GM12878 (cell line): ENCODE data around the gene CD48.
A peak's percentile ranks its signal among the peaks of the same experiment; 100 is the strongest.
"Not testable (repeated sequence)": the region's sequence is repeated elsewhere in the genome, so short reads cannot be mapped to it uniquely, and the experiment has no call there.

Experiments
- BHLHE40 ChIP-seq, 2 experiments: fragments of 450-650 bp in 1 of 2; IDR thresholded peaks; 2 replicates each; pipeline ENCODE4 v1.6.1; 2011 to 2017; ENCODE audit warnings: low read depth in 2 of 2, borderline replicate concordance in 1 of 2, improper control_type of control experiment in 1 of 2, low read length in 1 of 2, mild to moderate bottlenecking in 1 of 2
- EP300 ChIP-seq, 2 experiments: fragments of 150-350 bp in 1 of 2; IDR thresholded peaks; 2 replicates each; pipeline ENCODE4 v1.6.1; 2011 to 2012; ENCODE audit warnings: low read depth in 2 of 2, low read length in 2 of 2, borderline replicate concordance in 1 of 2, improper control_type of control experiment in 1 of 2, inconsistent platforms in 1 of 2; ENCODE audit not compliant: control insufficient read depth in 1 of 2
- HCFC1 ChIP-seq: fragments of 150-350 bp; IDR thresholded peaks from 2 replicates; pipeline ENCODE4 v1.6.1; 2014; ENCODE audit warnings: low read length
- JUND ChIP-seq: IDR thresholded peaks from 2 replicates; pipeline ENCODE4 v1.6.1; 2012; ENCODE audit warnings: low read depth, mild to moderate bottlenecking, low read length, improper control_type of control experiment, moderate library complexity
- MXI1 ChIP-seq: fragments of 150-350 bp; IDR thresholded peaks from 2 replicates; pipeline ENCODE4 v1.6.1; 2011; ENCODE audit warnings: low read depth, mild to moderate bottlenecking, inconsistent platforms, low read length, improper control_type of control experiment
- PML ChIP-seq: IDR thresholded peaks from 2 replicates; pipeline ENCODE4 v1.6.1; 2012; ENCODE audit warnings: low read length, inconsistent platforms
- POLR2A ChIP-seq: IDR thresholded peaks from 2 replicates; pipeline ENCODE4 v1.6.1; 2011; ENCODE audit warnings: low read depth, mild to moderate bottlenecking, low read length
- POLR2AphosphoS5 ChIP-seq: IDR thresholded peaks from 2 replicates; pipeline ENCODE4 v1.6.1; 2011; ENCODE audit warnings: mild to moderate bottlenecking, low read length, inconsistent platforms
- RBBP5 ChIP-seq: fragments of 200-600 bp; sonication (generic); conservative IDR thresholded peaks from 2 replicates; pipeline ENCODE4 v1.6.1; 2016
- TAF1 ChIP-seq: IDR thresholded peaks from 2 replicates; pipeline ENCODE4 v1.6.1; 2011; ENCODE audit warnings: mild to moderate bottlenecking, low read depth, low read length, borderline replicate concordance
- YY1 ChIP-seq: IDR thresholded peaks from 2 replicates; pipeline ENCODE4 v1.6.1; 2011; ENCODE audit warnings: low read depth, mild to moderate bottlenecking, low read length
- TF ChIP-seq, protein P1 (sequence below), 3 experiments: IDR thresholded peaks in 2 of 3; conservative IDR thresholded peaks in 1 of 3; 2 replicates each; pipeline ENCODE4 v1.5.1; 2011; ENCODE audit warnings: low read depth in 3 of 3, low read length in 3 of 3, mild to moderate bottlenecking in 3 of 3, control low read depth in 2 of 3, moderate library complexity in 2 of 3, inconsistent platforms in 1 of 3, mixed read lengths in 1 of 3; ENCODE audit not compliant: control insufficient read depth in 2 of 3, insufficient read depth in 1 of 3; ENCODE audit errors: extremely low read depth in 1 of 3

DNA sequence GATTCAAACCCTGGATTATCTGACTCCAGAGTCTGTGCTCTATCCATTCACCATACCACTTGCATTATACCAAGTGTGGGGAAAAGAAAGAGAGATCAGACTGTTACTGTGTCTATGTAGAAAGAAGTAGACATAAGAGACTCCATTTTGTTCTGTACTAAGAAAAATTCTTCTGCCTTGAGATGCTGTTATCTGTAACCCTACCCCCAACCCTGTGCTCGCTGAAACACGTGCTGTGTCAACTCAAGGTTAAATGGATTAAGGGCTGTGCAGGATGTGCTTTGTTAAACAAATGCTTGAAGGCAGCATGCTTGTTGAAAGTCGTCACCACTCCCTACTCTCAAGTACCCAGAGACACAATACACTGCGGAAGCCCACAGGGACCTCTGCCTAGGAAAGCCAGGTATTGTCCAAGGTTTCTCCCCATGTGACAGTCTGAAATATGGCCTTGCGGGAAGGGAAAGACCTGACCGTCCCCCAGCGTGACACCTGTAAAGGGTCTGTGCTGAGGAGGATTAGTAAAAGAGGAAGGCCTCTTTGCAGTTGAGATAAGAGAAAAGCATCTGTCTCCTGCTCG, 59.5 kb downstream of the CD48 start:
- not testable (repeated sequence) for TF ChIP-seq POLR2A; PML; MXI1; RBBP5; TAF1; JUND; HCFC1; EP300 (IDR thresholded peaks at IDR 0.05; ENCODE audit: borderline replicate concordance in 1 of 2, control insufficient read depth in 1 of 2, low read depth in 2 of 2, low read length in 2 of 2)
- TF ChIP-seq YY1 (0 out of 2 replicates have a peak, but pooled peaks have one; percentile 24), POLR2AphosphoS5 (0 out of 2 replicates have a peak, but pooled peaks have one; percentile 26), BHLHE40 (IDR thresholded peaks at IDR 0.05; ENCODE audit: borderline replicate concordance in 1 of 2, low read depth in 2 of 2, low read length in 1 of 2) (peak; percentile 64 to 67; a peak in 2 of 4 replicates)
- TF ChIP-seq, protein P1, sequence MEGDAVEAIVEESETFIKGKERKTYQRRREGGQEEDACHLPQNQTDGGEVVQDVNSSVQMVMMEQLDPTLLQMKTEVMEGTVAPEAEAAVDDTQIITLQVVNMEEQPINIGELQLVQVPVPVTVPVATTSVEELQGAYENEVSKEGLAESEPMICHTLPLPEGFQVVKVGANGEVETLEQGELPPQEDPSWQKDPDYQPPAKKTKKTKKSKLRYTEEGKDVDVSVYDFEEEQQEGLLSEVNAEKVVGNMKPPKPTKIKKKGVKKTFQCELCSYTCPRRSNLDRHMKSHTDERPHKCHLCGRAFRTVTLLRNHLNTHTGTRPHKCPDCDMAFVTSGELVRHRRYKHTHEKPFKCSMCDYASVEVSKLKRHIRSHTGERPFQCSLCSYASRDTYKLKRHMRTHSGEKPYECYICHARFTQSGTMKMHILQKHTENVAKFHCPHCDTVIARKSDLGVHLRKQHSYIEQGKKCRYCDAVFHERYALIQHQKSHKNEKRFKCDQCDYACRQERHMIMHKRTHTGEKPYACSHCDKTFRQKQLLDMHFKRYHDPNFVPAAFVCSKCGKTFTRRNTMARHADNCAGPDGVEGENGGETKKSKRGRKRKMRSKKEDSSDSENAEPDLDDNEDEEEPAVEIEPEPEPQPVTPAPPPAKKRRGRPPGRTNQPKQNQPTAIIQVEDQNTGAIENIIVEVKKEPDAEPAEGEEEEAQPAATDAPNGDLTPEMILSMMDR (IDR thresholded peaks at IDR 0.05 in 2 of 3, conservative IDR thresholded peaks at IDR 0.05 in 1 of 3; ENCODE audit: control insufficient read depth in 2 of 3, extremely low read depth in 1 of 3, insufficient read depth in 1 of 3, low read depth in 3 of 3, low read length in 3 of 3), result not testable (repeated sequence)
